ENCODE measurements around the gene P3H4.

DNA sequence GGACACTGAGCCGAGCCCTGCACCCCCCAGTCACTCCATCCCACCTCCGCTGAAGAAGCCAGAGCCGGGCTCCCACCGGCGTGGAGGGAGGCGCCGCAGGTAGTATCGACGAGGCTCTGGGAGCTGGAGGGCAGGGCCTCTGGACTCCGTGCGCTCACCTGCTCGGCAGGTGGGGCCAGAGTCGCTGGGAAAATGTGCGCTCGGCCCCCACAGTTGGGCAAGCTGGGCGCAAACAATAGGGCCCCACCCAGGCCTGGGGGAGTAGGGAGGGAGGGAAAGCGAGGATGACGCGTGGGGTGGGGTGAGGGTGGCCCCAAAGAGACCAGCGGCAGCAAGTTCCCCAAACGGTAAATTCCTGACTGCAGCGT, 25.9 kb downstream of the P3H4 start:
- TF ChIP-seq, protein P1, sequence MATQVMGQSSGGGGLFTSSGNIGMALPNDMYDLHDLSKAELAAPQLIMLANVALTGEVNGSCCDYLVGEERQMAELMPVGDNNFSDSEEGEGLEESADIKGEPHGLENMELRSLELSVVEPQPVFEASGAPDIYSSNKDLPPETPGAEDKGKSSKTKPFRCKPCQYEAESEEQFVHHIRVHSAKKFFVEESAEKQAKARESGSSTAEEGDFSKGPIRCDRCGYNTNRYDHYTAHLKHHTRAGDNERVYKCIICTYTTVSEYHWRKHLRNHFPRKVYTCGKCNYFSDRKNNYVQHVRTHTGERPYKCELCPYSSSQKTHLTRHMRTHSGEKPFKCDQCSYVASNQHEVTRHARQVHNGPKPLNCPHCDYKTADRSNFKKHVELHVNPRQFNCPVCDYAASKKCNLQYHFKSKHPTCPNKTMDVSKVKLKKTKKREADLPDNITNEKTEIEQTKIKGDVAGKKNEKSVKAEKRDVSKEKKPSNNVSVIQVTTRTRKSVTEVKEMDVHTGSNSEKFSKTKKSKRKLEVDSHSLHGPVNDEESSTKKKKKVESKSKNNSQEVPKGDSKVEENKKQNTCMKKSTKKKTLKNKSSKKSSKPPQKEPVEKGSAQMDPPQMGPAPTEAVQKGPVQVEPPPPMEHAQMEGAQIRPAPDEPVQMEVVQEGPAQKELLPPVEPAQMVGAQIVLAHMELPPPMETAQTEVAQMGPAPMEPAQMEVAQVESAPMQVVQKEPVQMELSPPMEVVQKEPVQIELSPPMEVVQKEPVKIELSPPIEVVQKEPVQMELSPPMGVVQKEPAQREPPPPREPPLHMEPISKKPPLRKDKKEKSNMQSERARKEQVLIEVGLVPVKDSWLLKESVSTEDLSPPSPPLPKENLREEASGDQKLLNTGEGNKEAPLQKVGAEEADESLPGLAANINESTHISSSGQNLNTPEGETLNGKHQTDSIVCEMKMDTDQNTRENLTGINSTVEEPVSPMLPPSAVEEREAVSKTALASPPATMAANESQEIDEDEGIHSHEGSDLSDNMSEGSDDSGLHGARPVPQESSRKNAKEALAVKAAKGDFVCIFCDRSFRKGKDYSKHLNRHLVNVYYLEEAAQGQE (IDR thresholded peaks at IDR 0.05; ENCODE audit: insufficient read depth in 1 of 2, low read depth in 2 of 2, low read length in 2 of 2), result no peak
- TF ChIP-seq POLR2AphosphoS5 (IDR thresholded peaks at IDR 0.05; ENCODE audit: low read depth, low read length), result no peak
- TF ChIP-seq TAF1 (IDR thresholded peaks at IDR 0.05; ENCODE audit: borderline replicate concordance, insufficient read depth, low read length), result no peak
- no peak for TF ChIP-seq SIN3A (IDR thresholded peaks at IDR 0.05; ENCODE audit: borderline replicate concordance, insufficient read depth, low read length)
